Superior temporal gyrus (tissue), 1 donor: Measurements from ENCODE around the gene TMEM79.
A peak's percentile ranks its signal among the peaks of the same experiment; 100 is the strongest.

Experiments
- DNase-seq: peaks from one replicate; pipeline ENCODE4 v3.0.0-alpha.2; 2016; ENCODE audit errors: extremely low spot score

TMEM79 gene, protein sequence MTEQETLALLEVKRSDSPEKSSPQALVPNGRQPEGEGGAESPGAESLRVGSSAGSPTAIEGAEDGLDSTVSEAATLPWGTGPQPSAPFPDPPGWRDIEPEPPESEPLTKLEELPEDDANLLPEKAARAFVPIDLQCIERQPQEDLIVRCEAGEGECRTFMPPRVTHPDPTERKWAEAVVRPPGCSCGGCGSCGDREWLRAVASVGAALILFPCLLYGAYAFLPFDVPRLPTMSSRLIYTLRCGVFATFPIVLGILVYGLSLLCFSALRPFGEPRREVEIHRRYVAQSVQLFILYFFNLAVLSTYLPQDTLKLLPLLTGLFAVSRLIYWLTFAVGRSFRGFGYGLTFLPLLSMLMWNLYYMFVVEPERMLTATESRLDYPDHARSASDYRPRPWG

DNA sequence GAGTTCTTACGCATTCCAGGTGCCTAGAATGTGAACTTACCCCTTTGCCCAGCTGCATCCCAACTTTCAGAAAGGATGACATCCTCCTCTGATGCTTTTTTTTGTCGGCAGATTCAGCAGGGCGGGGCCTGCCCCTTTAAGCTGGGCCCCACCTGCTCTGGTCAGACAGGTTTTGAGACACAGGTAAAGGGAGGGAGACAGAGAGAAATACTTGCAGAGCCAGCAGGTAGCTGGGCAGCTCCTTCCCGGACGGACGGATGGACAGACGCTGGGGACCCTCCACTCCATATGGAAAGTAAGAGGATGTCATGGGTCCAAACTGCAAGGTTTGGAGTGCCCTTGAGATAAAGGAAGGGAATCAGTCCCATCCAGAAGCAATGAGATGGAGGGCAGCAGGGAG, at the start of gene TMEM79:
Gene TMEM79 (plus strand): TSS at position 214 of the 400 bp plus-strand sequence. CDS start 902 bp downstream, outside the sequence.
- no peak for DNase-seq

DNA sequence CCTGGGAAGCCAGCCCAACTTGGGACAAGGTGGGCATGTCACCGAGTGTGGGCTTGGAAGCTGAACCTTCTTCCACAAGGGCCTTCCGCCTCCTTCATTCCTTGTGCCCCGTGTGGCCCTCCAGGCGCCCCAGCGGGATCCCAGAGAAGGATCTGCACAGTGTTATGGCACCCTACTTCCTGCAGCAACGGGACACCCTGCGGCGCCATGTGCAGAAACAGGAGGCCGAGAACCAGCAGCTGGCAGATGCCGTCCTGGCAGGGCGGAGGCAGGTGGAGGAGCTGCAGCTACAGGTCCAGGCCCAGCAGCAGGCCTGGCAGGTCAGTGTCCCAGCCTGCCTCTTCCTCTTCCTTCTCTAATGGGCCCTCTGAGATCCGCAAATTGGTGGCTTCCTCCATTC, 48.0 kb upstream of the TMEM79 start:
- DNase-seq: no peak

DNA sequence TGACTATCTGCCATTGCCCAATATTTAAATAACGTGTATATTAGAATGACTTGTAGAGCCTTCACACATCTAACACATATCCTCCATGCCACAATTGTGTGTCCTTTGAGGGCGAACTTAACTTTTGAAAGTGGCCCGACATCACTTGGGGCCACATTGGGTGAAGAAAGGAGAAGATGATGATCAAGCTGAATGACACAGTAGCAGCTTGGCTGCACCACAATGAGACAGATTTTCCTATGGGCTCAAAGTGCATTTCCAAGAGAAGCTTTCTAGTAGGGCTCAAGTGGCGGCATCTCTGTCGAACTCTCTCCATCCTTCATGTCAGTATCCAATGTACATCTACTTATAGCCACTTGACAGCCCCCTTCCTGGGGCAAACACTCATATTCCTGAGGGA, 45.9 kb upstream of the TMEM79 start:
- no peak for DNase-seq

DNA sequence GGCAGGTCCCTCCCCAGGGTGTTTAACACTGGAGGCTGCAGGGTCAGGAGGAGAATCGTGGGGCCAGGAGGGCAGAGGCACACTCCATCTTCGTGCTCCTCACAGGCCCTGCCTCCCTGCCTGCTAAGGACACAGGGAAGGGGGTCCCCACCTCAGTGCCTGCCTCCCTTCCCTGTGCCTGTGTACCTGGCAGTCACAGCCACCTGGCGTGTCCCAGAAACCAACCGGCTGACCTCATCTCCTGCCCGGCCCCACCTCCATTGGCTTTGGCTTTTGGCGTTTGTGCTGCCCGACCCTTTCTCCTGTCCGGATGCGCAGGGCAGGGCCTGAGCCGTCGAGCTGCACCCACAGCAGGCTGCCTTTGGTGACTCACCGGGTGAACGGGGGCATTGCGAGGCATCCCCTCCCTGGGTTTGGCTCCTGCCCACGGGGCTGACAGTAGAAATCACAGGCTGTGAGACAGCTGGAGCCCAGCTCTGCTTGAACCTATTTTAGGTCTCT, 42.8 kb upstream of the TMEM79 start:
- DNase-seq: no peak

DNA sequence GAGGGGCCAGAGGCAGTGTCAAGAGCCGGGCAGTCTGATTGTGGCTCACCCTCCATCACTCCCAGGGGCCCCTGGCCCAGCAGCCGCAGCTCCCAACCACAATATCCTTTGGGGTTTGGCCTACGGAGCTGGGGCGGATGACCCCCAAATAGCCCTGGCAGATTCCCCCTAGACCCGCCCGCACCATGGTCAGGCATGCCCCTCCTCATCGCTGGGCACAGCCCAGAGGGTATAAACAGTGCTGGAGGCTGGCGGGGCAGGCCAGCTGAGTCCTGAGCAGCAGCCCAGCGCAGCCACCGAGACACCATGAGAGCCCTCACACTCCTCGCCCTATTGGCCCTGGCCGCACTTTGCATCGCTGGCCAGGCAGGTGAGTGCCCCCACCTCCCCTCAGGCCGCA, 42.2 kb upstream of the TMEM79 start, which contains the start of gene BGLAP:
Gene BGLAP (plus strand): TSS at position 259 of the 400 bp plus-strand sequence. CDS start 48 bp downstream, at position 307.
- DNase-seq: no peak

DNA sequence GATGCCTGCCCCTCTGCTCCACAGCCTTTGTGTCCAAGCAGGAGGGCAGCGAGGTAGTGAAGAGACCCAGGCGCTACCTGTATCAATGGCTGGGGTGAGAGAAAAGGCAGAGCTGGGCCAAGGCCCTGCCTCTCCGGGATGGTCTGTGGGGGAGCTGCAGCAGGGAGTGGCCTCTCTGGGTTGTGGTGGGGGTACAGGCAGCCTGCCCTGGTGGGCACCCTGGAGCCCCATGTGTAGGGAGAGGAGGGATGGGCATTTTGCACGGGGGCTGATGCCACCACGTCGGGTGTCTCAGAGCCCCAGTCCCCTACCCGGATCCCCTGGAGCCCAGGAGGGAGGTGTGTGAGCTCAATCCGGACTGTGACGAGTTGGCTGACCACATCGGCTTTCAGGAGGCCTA, 41.4 kb upstream of the TMEM79 start:
- no peak for DNase-seq

DNA sequence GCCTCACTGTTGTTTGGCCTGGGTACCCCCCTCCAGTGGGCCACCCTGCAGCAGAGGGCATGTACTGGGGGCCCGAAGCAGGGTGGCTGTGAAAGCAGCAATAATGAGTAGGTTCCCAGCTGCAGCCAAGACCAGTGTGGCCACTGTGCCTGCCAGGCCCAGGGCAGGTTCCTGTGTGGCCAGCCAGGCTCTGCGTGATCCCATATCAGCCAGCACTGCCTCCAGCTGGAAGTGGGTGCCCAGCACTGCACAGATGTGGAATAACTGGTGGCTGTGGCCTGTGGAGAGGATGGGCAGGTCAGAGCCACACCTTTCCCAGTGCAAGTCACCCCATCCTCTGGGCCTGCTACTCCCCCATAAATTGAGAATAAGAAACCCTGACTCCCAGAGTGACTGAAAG, 40.0 kb upstream of the TMEM79 start:
- DNase-seq: no peak

DNA sequence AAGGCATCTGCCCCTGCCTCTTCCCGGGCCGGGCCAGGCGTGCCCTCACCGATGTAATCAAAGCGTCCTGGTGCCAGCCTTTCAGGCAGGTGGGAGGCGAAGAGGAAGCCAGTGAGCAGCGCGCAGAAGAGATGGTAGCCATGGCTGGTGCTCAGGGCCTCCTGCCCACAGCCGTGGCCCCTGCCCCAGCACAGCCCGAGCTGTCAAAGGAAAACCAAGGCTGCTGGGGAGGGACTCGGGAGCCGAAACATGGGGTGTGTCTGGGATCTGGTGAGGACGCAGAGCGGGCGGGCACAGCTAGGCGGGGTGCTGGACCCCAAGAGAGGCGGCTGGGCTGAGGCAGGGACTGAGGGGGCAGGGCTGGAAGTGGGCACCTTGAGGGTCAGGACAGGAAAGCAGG, 39.4 kb upstream of the TMEM79 start:
- no peak for DNase-seq

DNA sequence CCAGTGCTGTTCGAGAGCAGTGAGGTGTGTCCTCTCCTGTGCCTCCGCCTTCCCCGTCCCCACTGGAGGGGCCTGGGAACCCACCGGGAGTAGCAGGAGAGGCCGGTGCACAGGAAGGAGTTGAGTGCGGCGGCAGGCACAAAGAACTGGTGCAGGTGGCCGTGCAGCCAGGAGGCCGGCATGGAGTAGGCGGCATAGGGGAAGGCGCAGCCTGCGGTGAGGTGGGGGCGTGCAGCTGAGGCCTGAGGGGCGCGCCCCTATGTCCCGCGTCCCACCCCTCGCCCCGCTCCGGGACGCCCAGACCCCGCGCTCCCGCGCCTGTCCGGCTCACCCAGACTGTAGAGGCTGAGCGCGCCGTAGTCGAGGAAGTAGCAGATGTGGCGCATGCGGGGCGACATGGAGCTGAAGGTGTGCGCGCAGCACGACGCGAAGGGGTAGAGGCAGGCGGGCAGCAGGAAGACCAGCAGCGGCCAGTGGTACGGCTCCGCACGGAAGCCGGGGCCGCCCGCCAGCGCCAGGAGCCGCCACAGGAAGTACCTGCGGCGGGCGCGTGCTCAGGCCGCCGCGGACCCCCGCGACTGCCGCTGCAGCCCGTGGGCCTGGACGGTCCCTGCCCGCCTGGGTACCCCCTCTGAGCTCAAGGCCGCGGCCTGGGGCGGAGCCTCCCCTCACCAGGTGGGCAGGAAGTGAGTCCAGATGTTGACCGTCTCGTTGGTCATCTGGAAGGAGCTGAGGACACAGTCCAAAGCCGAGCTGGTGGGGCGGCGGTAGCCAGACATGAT, 38.5 kb upstream of the TMEM79 start:
- DNase-seq: no peak

DNA sequence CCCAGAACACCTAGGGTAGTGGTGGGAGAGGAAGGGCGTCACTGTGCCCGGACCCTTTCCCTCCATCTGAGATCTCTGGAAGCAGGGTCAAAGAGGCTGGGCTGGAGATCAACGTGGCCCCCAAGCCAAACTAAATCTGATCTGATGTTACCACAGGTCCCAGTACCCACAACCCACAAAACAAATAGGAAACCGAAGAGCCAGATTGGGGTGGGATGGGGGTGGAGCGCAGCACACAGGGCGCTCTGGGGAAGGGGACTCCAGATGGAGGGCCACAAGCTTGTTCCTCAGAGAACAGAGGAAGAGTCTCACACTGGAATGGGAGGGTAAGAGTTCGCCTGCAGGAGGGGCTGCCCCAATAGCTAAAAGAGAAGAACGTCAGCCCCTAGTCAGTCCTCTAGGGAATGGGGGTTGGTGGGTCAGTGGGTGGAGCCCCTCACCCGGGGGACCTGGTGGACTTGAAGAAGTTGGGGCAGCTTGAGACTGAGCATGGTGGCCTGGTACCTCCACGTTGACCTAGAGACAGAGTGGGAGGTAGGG, 37.8 kb upstream of the TMEM79 start:
- no peak for DNase-seq

DNA sequence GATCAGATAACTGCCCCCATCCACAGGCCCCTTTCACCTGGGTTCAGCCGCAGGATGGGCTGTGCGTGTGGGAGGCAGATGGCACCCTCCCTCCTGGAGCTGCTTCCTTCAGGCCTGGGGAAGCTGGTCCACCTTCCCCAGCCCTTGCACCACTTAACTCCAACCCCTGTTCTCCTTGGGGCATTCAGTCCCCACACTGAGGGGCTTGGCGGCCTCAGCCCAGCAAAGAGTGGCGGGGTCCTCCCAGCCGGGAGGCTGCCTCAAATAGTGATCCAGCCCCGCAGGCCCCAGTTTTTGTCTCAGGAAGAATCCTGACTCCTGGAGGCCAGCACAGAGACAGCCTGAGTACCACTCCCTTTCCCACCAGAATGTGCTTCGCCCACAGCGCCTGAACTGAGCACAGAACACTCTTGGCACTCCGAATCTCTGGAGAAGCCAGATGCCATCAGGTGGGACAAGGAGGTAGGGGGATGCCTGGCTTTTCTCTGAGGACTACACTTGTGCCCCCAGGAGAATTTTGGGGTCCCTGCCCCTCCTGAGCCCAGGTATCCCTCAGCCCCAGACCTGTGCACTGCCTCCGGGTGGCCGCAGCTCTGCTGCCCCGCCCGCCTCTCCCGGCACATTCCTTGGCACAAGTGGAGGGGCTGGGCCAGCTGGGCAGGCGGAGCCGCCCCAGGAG, 37.2 kb upstream of the TMEM79 start:
- no peak for DNase-seq

DNA sequence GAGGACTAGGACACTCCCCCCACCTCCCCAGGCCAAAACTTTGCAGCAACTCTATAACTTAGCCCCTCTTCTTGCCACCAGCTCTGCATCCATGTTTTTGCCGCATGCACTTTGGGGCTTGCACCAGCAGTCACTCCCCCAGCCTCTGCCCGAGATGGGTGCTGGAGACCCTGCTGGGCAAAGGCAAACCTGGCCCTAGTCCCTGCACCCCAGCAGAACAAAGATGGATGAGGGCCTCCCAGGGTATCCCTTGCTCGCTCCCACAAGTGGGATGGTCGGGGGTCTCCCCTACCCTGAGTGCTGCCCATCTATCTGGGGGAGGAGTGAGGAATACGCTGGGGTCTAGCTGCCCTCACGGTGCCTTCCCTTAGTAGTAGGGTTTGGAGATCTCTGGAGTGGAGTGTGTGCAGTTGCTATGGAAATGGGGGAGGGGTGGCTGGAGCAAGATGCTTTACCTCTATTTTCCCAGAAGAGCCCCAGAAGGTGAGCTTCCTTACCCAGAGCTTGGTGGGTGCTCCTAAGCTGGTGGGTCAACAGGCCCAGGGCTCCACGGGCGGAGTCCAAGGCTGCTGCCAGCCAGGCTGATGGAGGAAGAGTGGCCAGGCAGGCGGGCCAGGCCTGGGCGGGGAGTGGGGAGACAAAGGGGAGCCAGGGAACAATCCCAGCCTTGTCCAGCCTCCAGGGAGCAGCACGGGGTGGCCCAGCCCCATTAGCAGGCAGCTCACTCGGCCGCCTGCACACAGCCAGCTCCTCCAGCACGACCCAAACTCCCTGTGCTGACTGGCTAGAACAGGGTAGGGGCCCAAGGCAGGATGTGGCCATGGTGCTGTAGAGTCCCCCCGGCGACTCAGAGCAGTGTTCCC, 36.4 kb upstream of the TMEM79 start, which contains the start of gene PAQR6:
Gene PAQR6 (minus strand): TSS at position 597 of the 863 bp plus-strand sequence. CDS start 1,325 bp downstream, outside the sequence.
- peak; percentile 93 for DNase-seq

DNA sequence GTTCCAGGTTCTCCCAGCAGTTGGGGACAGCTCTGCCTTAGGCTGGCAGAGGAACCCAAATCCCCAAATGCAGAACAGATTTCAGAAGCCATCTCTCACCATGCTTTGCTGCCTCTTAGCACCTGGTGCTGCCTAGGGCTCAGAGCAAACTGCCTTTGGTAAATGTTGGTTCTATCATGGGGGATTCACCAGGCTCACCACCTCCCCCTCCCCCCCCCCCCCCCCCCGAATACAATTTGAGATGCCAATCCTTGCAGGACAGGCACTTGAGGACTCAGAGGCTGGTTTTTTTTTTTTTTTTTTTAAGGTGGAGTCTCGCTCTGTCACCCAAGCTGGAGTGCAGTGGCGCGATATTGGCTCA, 35.8 kb upstream of the TMEM79 start:
- no peak for DNase-seq

DNA sequence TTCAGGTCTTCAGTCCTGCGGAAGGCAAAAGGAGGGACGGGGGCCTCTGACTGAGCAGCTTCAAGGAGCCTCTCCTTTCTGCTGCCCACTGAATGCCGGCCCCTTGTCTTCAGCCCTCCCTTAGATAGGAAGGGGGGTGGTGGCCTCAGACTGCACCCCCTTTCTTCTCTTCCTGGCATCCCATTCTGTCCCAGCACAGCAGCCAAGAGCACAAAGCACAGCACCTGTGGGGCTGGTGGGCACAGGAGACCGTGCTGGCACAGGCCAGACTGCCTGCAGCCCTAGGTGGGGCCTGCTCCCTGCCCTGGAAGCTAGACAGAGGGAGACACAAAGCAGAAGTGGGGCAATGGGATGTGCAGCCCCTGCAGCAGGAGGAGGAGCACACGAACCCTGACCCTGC, 34.5 kb upstream of the TMEM79 start:
- no peak for DNase-seq

DNA sequence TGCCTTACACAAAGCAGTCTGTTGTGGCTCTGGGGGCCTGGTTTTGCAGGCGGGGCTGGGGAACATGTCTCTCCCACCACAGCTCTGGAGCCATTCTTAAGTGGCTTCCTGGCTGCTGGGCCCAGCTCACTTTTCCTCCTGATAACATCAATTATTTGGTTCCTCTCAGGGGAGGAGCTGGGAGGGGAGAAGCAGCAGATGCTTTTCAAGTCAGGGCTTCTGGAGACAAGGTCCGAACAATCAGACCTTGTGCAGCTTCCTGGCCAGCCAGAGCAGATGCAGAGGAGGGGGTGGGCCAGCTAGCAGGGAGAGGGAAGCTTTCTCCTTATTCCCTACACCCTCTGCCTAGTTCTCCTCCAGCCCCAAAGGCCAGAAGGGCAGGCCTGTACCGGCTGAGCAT, 32.6 kb upstream of the TMEM79 start:
- DNase-seq: no peak

DNA sequence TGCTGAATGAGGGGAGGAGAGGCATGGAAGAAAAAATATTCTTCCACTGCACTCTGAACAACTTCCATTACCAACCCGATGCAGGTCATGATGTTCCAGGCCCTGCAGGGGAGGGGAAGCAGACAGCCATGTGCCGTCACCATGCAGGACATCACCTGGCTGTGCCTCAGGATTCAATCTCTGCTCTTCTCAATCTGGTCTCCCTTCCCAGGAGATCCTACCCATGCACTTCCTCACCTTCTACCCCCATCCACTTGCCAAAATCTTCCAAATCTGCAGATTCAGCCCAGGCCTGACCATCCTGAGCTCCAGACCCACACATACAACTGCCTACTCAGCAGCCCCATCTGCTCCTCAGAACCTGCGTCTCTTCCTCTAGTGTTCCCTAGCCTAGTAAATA, 30.5 kb upstream of the TMEM79 start:
- no peak for DNase-seq

DNA sequence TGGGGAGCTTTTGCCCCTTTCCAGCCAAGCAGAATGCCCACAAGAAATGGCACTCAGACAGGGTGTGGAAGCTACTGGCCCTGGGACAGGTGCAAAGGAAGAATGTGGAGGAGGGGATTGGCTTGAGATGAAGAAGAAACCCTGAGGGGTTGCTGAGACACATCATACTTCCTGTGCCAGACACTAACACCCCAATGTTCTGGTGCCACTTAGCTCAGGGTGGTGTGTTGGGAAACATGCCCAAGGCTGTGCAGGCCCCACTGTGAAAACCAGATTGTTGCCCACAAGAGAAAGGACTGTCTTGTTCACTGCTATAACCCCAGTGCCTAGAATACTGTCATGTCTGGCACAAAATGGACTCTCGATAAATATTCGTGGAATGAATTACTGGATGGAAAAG, 26.4 kb upstream of the TMEM79 start:
- DNase-seq: peak; percentile 38

DNA sequence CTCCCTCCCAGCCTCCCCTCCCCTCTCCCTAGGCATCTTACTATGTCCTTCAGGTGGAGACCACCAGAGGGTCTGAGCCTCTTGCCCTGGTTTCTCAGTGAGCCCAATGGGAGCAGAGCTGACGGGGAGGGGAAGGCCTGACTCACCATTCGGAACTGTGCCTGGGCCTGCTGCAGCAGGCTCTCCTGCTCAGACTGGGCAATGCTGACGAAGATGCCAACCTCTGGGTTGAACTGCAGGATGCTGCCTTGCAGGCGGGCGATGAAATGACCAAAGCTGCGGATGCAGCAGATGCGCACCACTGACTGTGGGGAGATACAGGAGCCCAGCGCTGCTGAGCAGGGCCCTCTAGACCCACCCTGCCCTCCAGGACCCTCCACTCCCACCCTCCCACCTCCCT, 25.3 kb upstream of the TMEM79 start:
- no peak for DNase-seq

DNA sequence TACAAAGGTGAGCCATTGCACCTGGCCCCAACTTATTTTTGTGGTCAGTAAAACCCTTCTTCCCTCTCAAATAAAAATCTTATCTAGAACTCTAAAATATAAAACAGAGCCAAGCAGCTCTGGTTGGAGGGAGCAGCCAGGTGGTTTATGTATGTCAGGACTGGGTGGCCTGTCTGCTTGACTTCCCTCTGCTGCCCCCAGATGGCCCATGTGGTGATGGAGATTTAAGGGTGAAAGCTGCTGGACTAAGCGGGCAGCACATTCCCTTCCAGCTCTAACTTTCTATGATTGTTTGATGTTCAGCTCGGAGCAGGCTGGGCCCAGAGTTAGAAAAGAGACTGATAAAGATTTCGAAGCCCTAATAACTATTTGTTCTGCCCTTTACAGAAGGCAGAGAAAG, 24.3 kb upstream of the TMEM79 start:
- peak; percentile 70 for DNase-seq

DNA sequence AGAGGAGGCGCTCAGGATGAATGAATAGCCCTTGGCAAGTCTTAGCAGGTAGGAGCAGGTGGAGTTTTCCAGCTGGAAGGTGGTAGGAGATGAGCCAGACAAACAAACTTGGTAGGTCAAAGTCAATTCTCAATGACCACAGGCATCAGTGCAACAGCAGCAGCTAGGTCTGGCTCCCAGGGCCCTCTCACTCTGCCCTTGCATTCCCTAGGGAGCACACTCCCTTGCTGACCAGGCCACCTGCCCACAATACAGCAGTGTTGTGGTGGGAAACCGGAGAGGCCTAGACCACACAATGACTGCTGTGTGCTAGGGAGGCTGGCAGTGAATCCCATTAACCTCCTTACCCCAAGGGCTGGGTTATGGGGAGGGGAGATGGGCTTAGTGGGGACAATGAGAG, 23.2 kb upstream of the TMEM79 start:
- DNase-seq: no peak
